ENCODE results near the gene WDFY2.

DNA sequence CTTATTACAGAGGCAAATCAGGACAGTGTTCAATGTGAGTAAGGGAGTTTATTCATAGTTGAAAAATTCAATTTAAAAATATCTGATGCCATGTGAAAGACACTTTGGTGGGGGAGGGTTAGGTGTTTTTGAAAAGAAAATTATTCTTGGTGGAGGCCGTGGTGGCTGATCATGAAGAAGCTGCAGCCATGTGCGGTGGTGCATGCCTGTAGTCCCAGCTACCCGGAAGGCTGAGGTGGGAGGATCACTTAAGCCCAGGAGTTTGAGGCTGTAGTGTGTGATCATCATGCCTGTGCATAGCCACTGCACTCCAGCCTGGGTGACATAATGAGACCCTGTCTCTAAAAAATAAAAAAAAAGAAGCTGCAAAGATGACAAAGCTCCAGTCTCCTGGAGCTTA is 28.6 kb downstream of the WDFY2 start:
- no peak for TF ChIP-seq L3MBTL2 (conservative IDR thresholded peaks at IDR 0.05)
- TF ChIP-seq BHLHE40 (IDR thresholded peaks at IDR 0.05; ENCODE audit: borderline replicate concordance) = no peak
- no peak for TF ChIP-seq FOXM1 (IDR thresholded peaks at IDR 0.05; ENCODE audit: borderline replicate concordance)
- TF ChIP-seq SP1 (IDR thresholded peaks at IDR 0.05) = no peak
- no peak for TF ChIP-seq NFRKB (IDR thresholded peaks at IDR 0.05)
- no peak for TF ChIP-seq ARNT (IDR thresholded peaks at IDR 0.05)
- TF ChIP-seq TARDBP (IDR thresholded peaks at IDR 0.05) = no peak
- TF ChIP-seq HDGF (IDR thresholded peaks at IDR 0.05; ENCODE audit: borderline replicate concordance) = no peak
- TF ChIP-seq, protein P1, sequence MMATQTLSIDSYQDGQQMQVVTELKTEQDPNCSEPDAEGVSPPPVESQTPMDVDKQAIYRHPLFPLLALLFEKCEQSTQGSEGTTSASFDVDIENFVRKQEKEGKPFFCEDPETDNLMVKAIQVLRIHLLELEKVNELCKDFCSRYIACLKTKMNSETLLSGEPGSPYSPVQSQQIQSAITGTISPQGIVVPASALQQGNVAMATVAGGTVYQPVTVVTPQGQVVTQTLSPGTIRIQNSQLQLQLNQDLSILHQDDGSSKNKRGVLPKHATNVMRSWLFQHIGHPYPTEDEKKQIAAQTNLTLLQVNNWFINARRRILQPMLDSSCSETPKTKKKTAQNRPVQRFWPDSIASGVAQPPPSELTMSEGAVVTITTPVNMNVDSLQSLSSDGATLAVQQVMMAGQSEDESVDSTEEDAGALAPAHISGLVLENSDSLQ (IDR thresholded peaks at IDR 0.05) = no peak
- no peak for TF ChIP-seq FOXA1 (IDR thresholded peaks at IDR 0.05)
- TF ChIP-seq CTBP1 (IDR thresholded peaks at IDR 0.05; ENCODE audit: borderline replicate concordance) = no peak
- no peak for TF ChIP-seq SUZ12 (IDR thresholded peaks at IDR 0.05)
- TF ChIP-seq LEF1 (IDR thresholded peaks at IDR 0.05; ENCODE audit: borderline replicate concordance) = no peak
- TF ChIP-seq ELF4 (IDR thresholded peaks at IDR 0.05) = no peak
